Measurements from ENCODE around the gene CIRBP. TPM values are rescaled to one million over a fixed set of nuclear protein-coding genes. Genes with fewer than 3 reads are reported as not detected.

The CIRBP gene
- total and polyA plus RNA-seq, 2 of the 13 experiments (the other 11 are each of a cell fraction or from before 2014, with no cell fraction given): 133 to 140 TPM

DNA sequence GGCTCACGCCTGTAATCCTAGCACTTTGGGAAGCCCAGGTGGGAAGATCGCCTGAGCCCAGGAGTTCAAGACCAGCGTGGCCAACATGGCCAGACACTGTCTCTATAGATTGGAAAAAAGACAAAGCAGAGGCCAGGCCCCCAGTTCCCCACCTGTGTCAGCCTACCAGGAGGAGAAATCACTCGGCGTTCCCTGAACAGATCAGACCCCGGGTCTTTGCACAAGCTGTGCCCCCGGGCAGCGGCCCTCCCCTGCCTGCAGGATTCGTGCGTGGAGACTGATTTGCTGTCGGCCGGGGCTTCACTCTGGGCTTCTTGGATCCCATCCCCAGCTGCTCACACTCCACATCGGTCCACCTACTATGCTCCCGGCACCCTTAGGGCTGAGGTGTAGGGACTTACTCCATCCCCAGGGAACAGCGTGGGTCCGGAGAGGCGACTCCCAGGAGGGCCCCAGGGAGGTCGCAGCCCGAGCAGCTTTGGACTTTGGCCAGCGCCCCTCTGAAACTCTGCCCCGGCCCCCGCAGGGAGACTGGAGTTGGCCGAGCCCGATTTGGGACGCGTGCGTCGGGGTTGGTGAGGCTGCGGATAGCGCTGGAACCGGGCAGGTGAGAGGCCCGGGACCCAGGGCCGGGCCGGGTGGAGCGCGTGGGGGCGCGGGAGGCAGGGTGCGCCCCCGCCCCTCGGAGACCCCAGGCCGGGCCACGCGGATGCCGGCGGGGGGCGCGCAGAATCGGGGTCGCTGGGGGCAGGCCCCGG is 16.0 kb downstream of the CIRBP start (continued):
- no peak for TF ChIP-seq RCOR2 (CRISPR knock-in tag; IDR thresholded peaks at IDR 0.05)
- TF ChIP-seq HNRNPL (IDR thresholded peaks at IDR 0.05; ENCODE audit: low read depth, low read length): 0 out of 2 replicates have a peak, but pooled peaks have one; percentile 41
- no peak for TF ChIP-seq NCOA1 (CRISPR knock-in tag; IDR thresholded peaks at IDR 0.05)
- peak; percentile 36; the same call in 1 of the 2 replicates for TF ChIP-seq BRD4 (CRISPR knock-in tag; IDR thresholded peaks at IDR 0.05)
- no peak for TF ChIP-seq DDIT3 (CRISPR knock-in tag; IDR thresholded peaks at IDR 0.05)
- TF ChIP-seq, protein P1, sequence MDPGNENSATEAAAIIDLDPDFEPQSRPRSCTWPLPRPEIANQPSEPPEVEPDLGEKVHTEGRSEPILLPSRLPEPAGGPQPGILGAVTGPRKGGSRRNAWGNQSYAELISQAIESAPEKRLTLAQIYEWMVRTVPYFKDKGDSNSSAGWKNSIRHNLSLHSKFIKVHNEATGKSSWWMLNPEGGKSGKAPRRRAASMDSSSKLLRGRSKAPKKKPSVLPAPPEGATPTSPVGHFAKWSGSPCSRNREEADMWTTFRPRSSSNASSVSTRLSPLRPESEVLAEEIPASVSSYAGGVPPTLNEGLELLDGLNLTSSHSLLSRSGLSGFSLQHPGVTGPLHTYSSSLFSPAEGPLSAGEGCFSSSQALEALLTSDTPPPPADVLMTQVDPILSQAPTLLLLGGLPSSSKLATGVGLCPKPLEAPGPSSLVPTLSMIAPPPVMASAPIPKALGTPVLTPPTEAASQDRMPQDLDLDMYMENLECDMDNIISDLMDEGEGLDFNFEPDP (CRISPR knock-in tag; conservative IDR thresholded peaks at IDR 0.05): no peak
- no peak for TF ChIP-seq ZNF335 (CRISPR knock-in tag; IDR thresholded peaks at IDR 0.05)
- peak; percentile 20; the same call in 1 of the 2 replicates for TF ChIP-seq MYC (CRISPR knock-in tag; IDR thresholded peaks at IDR 0.05; ENCODE audit: borderline replicate concordance)
- peak; percentile 40; the same call in 1 of the 2 replicates for TF ChIP-seq SALL1 (CRISPR knock-in tag; IDR thresholded peaks at IDR 0.05)
- TF ChIP-seq ZNF772 (CRISPR knock-in tag; IDR thresholded peaks at IDR 0.05): 0 out of 2 replicates have a peak, but pooled peaks have one; percentile 31
- TF ChIP-seq ZNF230 (CRISPR knock-in tag; IDR thresholded peaks at IDR 0.05): no peak
- TF ChIP-seq TEAD3 (CRISPR knock-in tag; optimal IDR thresholded peaks at IDR 0.05; ENCODE audit: borderline replicate concordance): no peak
- no peak for TF ChIP-seq ZNF407 (CRISPR knock-in tag; IDR thresholded peaks at IDR 0.05; ENCODE audit: not compliant biosample characterization)
- no peak for TF ChIP-seq ZNF101 (CRISPR knock-in tag; IDR thresholded peaks at IDR 0.05; ENCODE audit: borderline replicate concordance, low read depth)
- no peak for TF ChIP-seq MTF2 (CRISPR knock-in tag; IDR thresholded peaks at IDR 0.05; ENCODE audit: borderline replicate concordance)
- TF ChIP-seq ZNF563 (CRISPR knock-in tag; IDR thresholded peaks at IDR 0.05): peak; percentile 53; the same call in 1 of the 2 replicates
- no peak for TF ChIP-seq ZBTB26 (CRISPR knock-in tag; IDR thresholded peaks at IDR 0.05; ENCODE audit: borderline replicate concordance)
- TF ChIP-seq ZNF746 (CRISPR knock-in tag; IDR thresholded peaks at IDR 0.05): no peak

Measured in HepG2 (cell line).